Upper lobe of left lung (tissue), 6 donors: ENCODE measurements around the gene LRRC8B. TPM values are rescaled to one million over a fixed set of nuclear protein-coding genes. Genes with fewer than 3 reads are reported as not detected.

Source experiments
- ATAC-seq, 2 donors: fragments of 200-7000 bp; cut with Tn5 transposase; one replicate each; pipeline ENCODE4 v1.9.1; 2022; ENCODE audit warnings: mild to moderate bottlenecking in 2 of 2, moderate library complexity in 2 of 2; ENCODE audit not compliant: low FRiP score in 2 of 2
- DNase-seq, 2 donors: peaks; one replicate each; pipeline ENCODE4 v3.0.0-alpha.2; 2019 to 2020
- H3K27ac ChIP-seq, 4 donors: fragments of 200-600 bp; sonication (generic); one replicate each; pipeline ENCODE4 v1.5.1; 2016 to 2019
- H3K27me3 ChIP-seq, 4 donors: fragments of 200-600 bp; sonication (generic); one replicate each; pipeline ENCODE4 v1.5.1; 2017 to 2019
- H3K36me3 ChIP-seq, 4 donors: fragments of 200-600 bp; sonication (generic); one replicate each; pipeline ENCODE4 v1.5.1; 2016 to 2019
- H3K4me1 ChIP-seq, 4 donors: fragments of 200-600 bp; sonication (generic); one replicate each; pipeline ENCODE4 v1.5.1; 2018 to 2019
- H3K4me3 ChIP-seq, 4 donors: fragments of 200-600 bp; sonication (generic); one replicate each; pipeline ENCODE4 v1.5.1; 2017 to 2019; ENCODE audit warnings: mild to moderate bottlenecking in 2 of 4, moderate library complexity in 1 of 4
- H3K9me3 ChIP-seq, 4 donors: fragments of 200-600 bp; sonication (generic); one replicate each; pipeline ENCODE4 v1.5.1; 2018 to 2019
- EP300 ChIP-seq, 4 donors: sonication (generic); formaldehyde crosslinking; IDR thresholded peaks; one replicate each; pipeline ENCODE4 v1.5.1; 2017; ENCODE audit warnings: antibody characterized with exemption in 4 of 4, control low read depth in 2 of 4
- POLR2A ChIP-seq, 4 donors: fragments of 450-650 bp; IDR thresholded peaks; one replicate each; pipeline ENCODE4 v1.5.1; 2016 to 2017; ENCODE audit warnings: antibody characterized with exemption in 4 of 4, mild to moderate bottlenecking in 2 of 4
- POLR2AphosphoS5 ChIP-seq, 2 donors: sonication (generic); formaldehyde crosslinking; IDR thresholded peaks; one replicate each; pipeline ENCODE4 v1.5.1; 2017; ENCODE audit warnings: antibody characterized with exemption in 2 of 2
- WGBS, 2 donors: methylation state at CpG; one replicate each; pipeline ENCODE4 v1.1.5; 2017 to 2018; 5-methylcytosine and 5-hydroxymethylcytosine counted together
- total RNA-seq, 6 donors: library from RNA; depleted of rRNA in 4 of 6; stranded (reverse); fragments of >200 nt in 4 of 6; gene quantifications; one replicate each; pipeline versions ENCODE4 v1.1.0 to v1.2.1, GENCODE V29; 2016 to 2021
- TF ChIP-seq, protein P1 (sequence below), 6 experiments: fragments of 450-650 bp in 4 of 6; fragments of 200-600 bp in 2 of 6; sonication (generic) in 2 of 6; IDR thresholded peaks; one replicate each; pipeline ENCODE4 v1.5.1; 2016 to 2019; ENCODE audit warnings: antibody characterized with exemption in 6 of 6
- donor health status: DM: no; HTN: no; CAD: no; lungs with moderate emphysema.
- donor health status: DM: no; HTN: yes; CAD: no; lungs with severe emphysema.

LRRC8B gene
- total RNA-seq, 6 donors from 2014 or later = 7.1 to 20.2 (median 14.8) TPM

DNA sequence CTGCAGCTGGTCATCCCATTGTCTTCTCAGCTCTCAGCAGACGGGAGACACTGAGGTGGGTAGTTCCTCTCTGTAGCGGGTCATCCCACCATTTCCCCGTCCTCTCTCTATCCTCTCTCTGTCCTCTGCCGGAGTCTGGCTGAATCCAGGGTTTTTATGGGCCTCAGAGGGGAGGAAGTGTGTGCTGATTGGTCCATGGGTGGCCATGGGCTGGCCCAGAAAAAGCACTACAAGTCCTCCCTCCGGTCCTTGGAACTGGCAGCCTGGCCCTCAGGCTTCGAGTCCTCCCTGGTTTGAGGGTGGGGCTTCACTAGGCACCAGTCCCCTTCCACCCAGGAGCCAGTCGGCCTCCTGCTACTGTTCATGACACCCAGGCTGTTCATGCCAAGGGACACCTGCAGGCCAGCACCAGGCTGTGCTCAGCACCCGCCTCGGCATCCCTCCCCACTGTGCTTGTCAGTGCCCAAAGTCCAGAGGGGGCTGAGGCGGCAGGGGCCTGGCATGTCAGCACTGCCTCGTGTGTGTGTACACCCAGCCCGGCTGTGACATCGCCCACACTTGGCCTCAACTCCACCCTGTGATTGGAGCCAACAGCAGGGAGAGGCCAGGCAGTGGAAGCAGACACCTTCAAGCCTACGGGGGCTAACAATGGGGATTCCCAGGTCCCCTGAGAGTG is 85.3 kb downstream of the LRRC8B start:
- H3K36me3 ChIP-seq = no peaks in the 10 kb centered on the region
- no peaks in the 10 kb centered on the region for H3K9me3 ChIP-seq
- no peaks in the 10 kb centered on the region for H3K27me3 ChIP-seq
- peak overlapping the region in 2 of 4 donors; percentile 49 to 59 for H3K27ac ChIP-seq
- TF ChIP-seq, protein P1, sequence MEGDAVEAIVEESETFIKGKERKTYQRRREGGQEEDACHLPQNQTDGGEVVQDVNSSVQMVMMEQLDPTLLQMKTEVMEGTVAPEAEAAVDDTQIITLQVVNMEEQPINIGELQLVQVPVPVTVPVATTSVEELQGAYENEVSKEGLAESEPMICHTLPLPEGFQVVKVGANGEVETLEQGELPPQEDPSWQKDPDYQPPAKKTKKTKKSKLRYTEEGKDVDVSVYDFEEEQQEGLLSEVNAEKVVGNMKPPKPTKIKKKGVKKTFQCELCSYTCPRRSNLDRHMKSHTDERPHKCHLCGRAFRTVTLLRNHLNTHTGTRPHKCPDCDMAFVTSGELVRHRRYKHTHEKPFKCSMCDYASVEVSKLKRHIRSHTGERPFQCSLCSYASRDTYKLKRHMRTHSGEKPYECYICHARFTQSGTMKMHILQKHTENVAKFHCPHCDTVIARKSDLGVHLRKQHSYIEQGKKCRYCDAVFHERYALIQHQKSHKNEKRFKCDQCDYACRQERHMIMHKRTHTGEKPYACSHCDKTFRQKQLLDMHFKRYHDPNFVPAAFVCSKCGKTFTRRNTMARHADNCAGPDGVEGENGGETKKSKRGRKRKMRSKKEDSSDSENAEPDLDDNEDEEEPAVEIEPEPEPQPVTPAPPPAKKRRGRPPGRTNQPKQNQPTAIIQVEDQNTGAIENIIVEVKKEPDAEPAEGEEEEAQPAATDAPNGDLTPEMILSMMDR (IDR thresholded peaks at IDR 0.05) = no peak
- peak in 1 of 4 donors; percentile 10 for TF ChIP-seq POLR2A (IDR thresholded peaks at IDR 0.05)
- TF ChIP-seq EP300 (IDR thresholded peaks at IDR 0.05) = no peak
- TF ChIP-seq POLR2AphosphoS5 (IDR thresholded peaks at IDR 0.05) = no peak
- DNase-seq (peak in 1 of 2 donors; percentile 60), ATAC-seq (peak in 1 of 2 donors; percentile 44)
- no peak overlapping the region for H3K4me3 ChIP-seq
- 94% methylated on average over 11 to 14 of the region's 14 CpGs for WGBS, 2 donors
- peaks cover 4 to 30% (median 20%) of the 10 kb centered on the region in 4 donors for H3K4me1 ChIP-seq

- no peak for TF ChIP-seq POLR2A (IDR thresholded peaks at IDR 0.05)
- TF ChIP-seq POLR2AphosphoS5 (IDR thresholded peaks at IDR 0.05) = no peak
- TF ChIP-seq EP300 (IDR thresholded peaks at IDR 0.05) = no peak
- TF ChIP-seq, protein P1 (IDR thresholded peaks at IDR 0.05) = no peak
- DNase-seq (peak in 1 of 2 donors; percentile 65), ATAC-seq (no peak)
- Histone ChIP-seq H3K9me3 (no peaks in the 10 kb centered on the region), H3K4me1 (peaks cover 4 to 27% (median 18%) of the 10 kb centered on the region in 4 donors), H3K27ac (peak overlapping the region in 1 of 4 donors; percentile 45), H3K36me3 (no peaks in the 10 kb centered on the region), H3K4me3 (no peak overlapping the region), H3K27me3 (no peaks in the 10 kb centered on the region)
- WGBS, 2 donors = 87% methylated on average over 15 of the region's 15 CpGs; no CpG with 5 or more reads in 1 of the 2 donors
Observed at GRCh38 chr1:89610457-89611011, 85.9 kb downstream of the LRRC8B start.

GRCh38 chr1:89611721-89612120 is 87.1 kb downstream of the LRRC8B start:
- Histone ChIP-seq H3K4me1 (peaks cover 4 to 23% (median 14%) of the 10 kb centered on the region in 4 donors), H3K27me3 (no peaks in the 10 kb centered on the region), H3K9me3 (no peaks in the 10 kb centered on the region), H3K4me3 (no peak overlapping the region), H3K36me3 (no peaks in the 10 kb centered on the region), H3K27ac (no peak overlapping the region)
- no peak for TF ChIP-seq POLR2AphosphoS5 (IDR thresholded peaks at IDR 0.05)
- TF ChIP-seq, protein P1 (IDR thresholded peaks at IDR 0.05) = no peak
- no peak for TF ChIP-seq EP300 (IDR thresholded peaks at IDR 0.05)
- TF ChIP-seq POLR2A (IDR thresholded peaks at IDR 0.05) = no peak
- ATAC-seq = no peak
- WGBS, 2 donors = 72 to 81% methylated on average over 1 of the region's 1 CpG
- DNase-seq = no peak

DNA sequence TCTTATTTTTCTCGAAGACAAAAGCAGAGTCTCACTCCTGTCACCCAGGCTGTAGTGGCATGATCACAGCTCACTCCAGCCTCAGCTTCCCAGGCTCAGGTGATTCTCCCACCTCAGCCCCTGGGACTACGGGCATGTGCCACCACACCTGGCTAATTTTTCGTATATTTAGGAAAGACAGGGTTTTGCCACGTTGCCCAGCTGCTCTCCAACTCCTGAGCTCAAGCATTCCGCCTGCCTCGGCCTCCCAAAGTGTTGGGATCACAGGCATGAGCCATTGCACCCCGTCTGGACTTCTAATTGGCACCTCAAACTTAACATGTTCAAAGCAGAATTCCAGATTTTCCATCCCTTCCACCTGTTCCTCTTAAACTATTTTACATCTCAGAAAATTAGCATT is 89.3 kb downstream of the LRRC8B start:
- Histone ChIP-seq H3K9me3 (no peaks in the 10 kb centered on the region), H3K36me3 (no peaks in the 10 kb centered on the region), H3K4me1 (peaks cover 2 to 9% (median 6%) of the 10 kb centered on the region in 4 donors), H3K27ac (no peak overlapping the region), H3K27me3 (no peaks in the 10 kb centered on the region), H3K4me3 (no peak overlapping the region)
- DNase-seq = no peak
- 91 to 94% methylated on average over 6 to 7 of the region's 7 CpGs for WGBS, 2 donors
- no peak for TF ChIP-seq EP300 (IDR thresholded peaks at IDR 0.05)
- TF ChIP-seq POLR2AphosphoS5 (IDR thresholded peaks at IDR 0.05) = no peak
- TF ChIP-seq POLR2A (IDR thresholded peaks at IDR 0.05) = no peak
- ATAC-seq = no peak

DNA sequence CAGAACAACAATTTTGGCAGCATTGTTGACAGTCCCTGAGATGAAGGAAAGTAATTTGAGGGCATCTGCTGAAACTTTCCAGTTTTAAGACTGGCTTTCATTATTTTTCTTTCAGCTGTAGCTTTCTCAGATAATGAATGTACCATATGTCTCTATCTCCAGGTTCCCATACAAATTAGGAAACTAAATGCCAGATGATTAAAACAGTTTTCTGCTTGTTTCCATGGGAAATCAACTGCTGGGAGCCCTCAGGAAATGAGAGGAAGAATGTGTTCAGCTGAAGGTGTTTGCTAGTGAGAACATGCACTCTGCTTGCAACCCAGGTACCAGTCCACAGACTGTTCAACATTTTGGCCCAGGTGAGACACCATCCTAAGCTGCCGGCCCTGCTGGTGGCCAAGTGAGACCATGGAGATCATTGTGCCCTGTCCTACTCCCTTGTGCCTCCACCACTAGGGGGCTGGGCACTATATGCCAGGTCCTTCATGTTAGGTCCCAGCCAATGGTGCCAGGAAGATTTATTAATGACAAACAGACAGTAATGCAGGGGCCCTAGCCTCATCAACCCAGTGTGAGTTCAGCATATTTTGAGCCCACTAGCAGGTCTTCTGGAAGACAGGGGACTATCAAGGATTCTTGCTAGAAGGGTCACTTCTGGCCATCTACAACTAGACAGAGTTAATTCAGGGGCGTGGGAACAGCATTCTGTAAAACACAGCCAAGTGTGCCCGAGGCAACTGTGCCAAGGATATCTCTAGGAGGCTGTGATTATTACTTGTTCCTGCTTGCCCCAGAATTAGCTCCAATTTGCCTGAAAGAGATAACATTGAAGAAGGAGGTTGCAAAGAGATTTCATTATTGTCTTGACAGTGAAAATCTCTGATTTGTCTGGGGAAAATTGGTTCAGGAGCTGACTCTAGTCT is 91.3 kb downstream of the LRRC8B start:
- H3K36me3 ChIP-seq = no peaks in the 10 kb centered on the region
- ATAC-seq (peak; percentile 58 to 66), DNase-seq (no peak)
- no peaks in the 10 kb centered on the region for H3K9me3 ChIP-seq
- H3K27ac ChIP-seq = no peak overlapping the region
- H3K27me3 ChIP-seq = no peaks in the 10 kb centered on the region
- no peaks in the 10 kb centered on the region for H3K4me1 ChIP-seq
- 72 to 90% methylated on average over 3 of the region's 3 CpGs for WGBS, 2 donors
- no peak for TF ChIP-seq POLR2AphosphoS5 (IDR thresholded peaks at IDR 0.05)
- TF ChIP-seq, protein P1 (IDR thresholded peaks at IDR 0.05) = peak; percentile 21 to 38 (median 24)
- no peak overlapping the region for H3K4me3 ChIP-seq
